OCI-LY3 (cell line): Measurements from ENCODE around the gene PCK2.
A peak's percentile ranks its signal among the peaks of the same experiment; 100 is the strongest.

ENCODE experiments used
- H2AFZ ChIP-seq: fragments of 200-600, 300-600 bp; shearing (Covaris generic); 2 replicates; pipeline ENCODE4 v1.6.0; 2014; ENCODE audit warnings: antibody characterized with exemption, low read depth, low read length
- H3K27ac ChIP-seq: fragments of 200-600, 300-600 bp; sonication (generic); 2 replicates; pipeline ENCODE4 v1.5.1; 2014; ENCODE audit warnings: mild to moderate bottlenecking, low read length, moderate library complexity, mixed read lengths
- H3K27me3 ChIP-seq: fragments of 200-600, 300-600 bp; sonication (generic); 2 replicates; pipeline ENCODE4 v1.6.1; 2014; ENCODE audit warnings: low read depth, low read length, mixed read lengths
- H3K36me3 ChIP-seq: fragments of 200-600, 300-600 bp; sonication (generic); replicated peaks from 2 replicates; pipeline ENCODE3; 2014; ENCODE audit warnings: low read depth, low read length, mixed read lengths
- H3K4me1 ChIP-seq: fragments of 300-600, 200-600 bp; sonication (generic); 2 replicates; pipeline ENCODE4 v1.6.1; 2014; ENCODE audit warnings: low read length, mixed read lengths
- H3K4me2 ChIP-seq: fragments of 200-600, 300-600 bp; sonication (generic); 2 replicates; pipeline ENCODE4 v1.6.1; 2014; ENCODE audit warnings: low read length, mixed read lengths
- H3K4me3 ChIP-seq: fragments of 300-600, 200-600 bp; sonication (generic); 2 replicates; pipeline ENCODE4 v1.5.1; 2014; ENCODE audit warnings: antibody characterized with exemption, mild to moderate bottlenecking, low read length, moderate library complexity
- H3K79me2 ChIP-seq: fragments of 300-600, 200-600 bp; shearing (Covaris generic); 2 replicates; pipeline ENCODE4 v1.6.1; 2014; ENCODE audit warnings: mild to moderate bottlenecking, low read length, mixed read lengths
- H3K9ac ChIP-seq: fragments of 300-600, 200-600 bp; shearing (Covaris generic); 2 replicates; pipeline ENCODE4 v1.6.0; 2014; ENCODE audit warnings: mild to moderate bottlenecking, low read length, moderate library complexity
- H3K9me3 ChIP-seq: fragments of 200-600, 300-600 bp; shearing (Covaris generic); 2 replicates; pipeline ENCODE4 v1.6.1; 2014; ENCODE audit warnings: low read length, mixed read lengths; ENCODE audit not compliant: insufficient read depth
- H4K20me1 ChIP-seq: fragments of 200-600, 300-600 bp; sonication (generic); 2 replicates; pipeline ENCODE4 v1.6.1; 2016; ENCODE audit warnings: low read length, mixed read lengths; ENCODE audit not compliant: insufficient read depth
- CTCF ChIP-seq: fragments of 200-600, 300-600 bp; sonication (generic); IDR thresholded peaks from 2 replicates; pipeline ENCODE4 v1.5.1; 2014; ENCODE audit warnings: antibody characterized with exemption, low read length, low read depth
- EZH2phosphoT487 ChIP-seq: fragments of 200-600 bp; shearing (Covaris generic); IDR thresholded peaks from 2 replicates; pipeline ENCODE4 v1.6.1; 2018; ENCODE audit warnings: antibody characterized with exemption, mixed run types, low read depth

PCK2 gene

GRCh38 chr14:24122416-24122815, 28.3 kb downstream of the PCK2 start:
- TF ChIP-seq CTCF (no peak), EZH2phosphoT487 (no peak)
- Histone ChIP-seq H3K27me3 (no peaks in the 10 kb centered on the region), H3K4me1 (peaks cover 19% of the 10 kb centered on the region), H3K27ac (no peak overlapping the region), H3K79me2 (no peaks in the 10 kb centered on the region), H3K9ac (no peak overlapping the region), H2AFZ (no peak overlapping the region), H3K4me2 (no peak overlapping the region), H4K20me1 (no peaks in the 10 kb centered on the region), H3K9me3 (no peaks in the 10 kb centered on the region), H3K36me3 (peaks cover 41% of the 10 kb centered on the region), H3K4me3 (no peak overlapping the region)

- H2AFZ ChIP-seq, result no peak overlapping the region
- peaks cover 39% of the 10 kb centered on the region for H3K36me3 ChIP-seq
- peak overlapping the region; percentile 87 for H3K27ac ChIP-seq
- no peak overlapping the region for H3K9ac ChIP-seq
- no peaks in the 10 kb centered on the region for H4K20me1 ChIP-seq
- H3K79me2 ChIP-seq, result no peaks in the 10 kb centered on the region
- no peak overlapping the region for H3K4me2 ChIP-seq
- H3K9me3 ChIP-seq, result no peaks in the 10 kb centered on the region
- no peak for TF ChIP-seq CTCF
- no peak for TF ChIP-seq EZH2phosphoT487
- no peak overlapping the region for H3K4me3 ChIP-seq
- H3K27me3 ChIP-seq, result no peaks in the 10 kb centered on the region
- peaks cover 19% of the 10 kb centered on the region for H3K4me1 ChIP-seq
Measured at GRCh38 chr14:24122898-24123297, 28.8 kb downstream of the PCK2 start.

GRCh38 chr14:24123424-24124417, 29.6 kb downstream of the PCK2 start:
- Histone ChIP-seq H3K9me3 (no peaks in the 10 kb centered on the region), H3K27me3 (no peaks in the 10 kb centered on the region), H4K20me1 (no peaks in the 10 kb centered on the region), H3K79me2 (no peaks in the 10 kb centered on the region), H2AFZ (peak overlapping the region; percentile 47; the same call in 1 of the 2 replicates), H3K4me2 (peak overlapping the region; percentile 67), H3K9ac (peak overlapping the region; percentile 43; the same call in 1 of the 2 replicates), H3K36me3 (peaks cover 32% of the 10 kb centered on the region), H3K27ac (peak overlapping the region; percentile 87), H3K4me3 (peak overlapping the region; percentile 27), H3K4me1 (peaks cover 19% of the 10 kb centered on the region)
- TF ChIP-seq EZH2phosphoT487 (no peak), CTCF (no peak)

- Histone ChIP-seq H4K20me1 (no peaks in the 10 kb centered on the region), H2AFZ (no peak overlapping the region), H3K4me3 (no peak overlapping the region), H3K27ac (no peak overlapping the region), H3K9me3 (no peaks in the 10 kb centered on the region), H3K79me2 (no peaks in the 10 kb centered on the region), H3K4me2 (no peak overlapping the region), H3K36me3 (peaks cover 13% of the 10 kb centered on the region), H3K4me1 (peaks cover 32% of the 10 kb centered on the region), H3K27me3 (no peaks in the 10 kb centered on the region), H3K9ac (no peak overlapping the region)
- TF ChIP-seq CTCF, result no peak
- TF ChIP-seq EZH2phosphoT487, result no peak
Measured at GRCh38 chr14:24126939-24127338, 32.8 kb downstream of the PCK2 start.
